HepG2 (cell line): ENCODE measurements around the gene GFY. TPM values are rescaled to one million over a fixed set of nuclear protein-coding genes. Genes with fewer than 3 reads are reported as not detected.
A peak's percentile ranks its signal among the peaks of the same experiment; 100 is the strongest.

Experiments
- CBX5 ChIP-seq: sonication (generic); formaldehyde crosslinking; IDR thresholded peaks from 2 replicates; pipeline ENCODE4 v1.4.0; 2020; ENCODE audit warnings: missing genetic modification reagents, borderline replicate concordance
- MTA1 ChIP-seq: sonication (generic); formaldehyde crosslinking; IDR thresholded peaks from 2 replicates; pipeline ENCODE4 v1.4.0; 2020; ENCODE audit warnings: missing genetic modification reagents, mild to moderate bottlenecking, borderline replicate concordance
- THAP9 ChIP-seq: sonication (generic); formaldehyde crosslinking; IDR thresholded peaks from 2 replicates; pipeline ENCODE4; 2020; ENCODE audit warnings: missing genetic modification reagents, mild to moderate bottlenecking, borderline replicate concordance
- ZBTB33 ChIP-seq: sonication (generic); formaldehyde crosslinking; IDR thresholded peaks from 2 replicates; pipeline ENCODE4 v1.4.0; 2020; ENCODE audit warnings: missing genetic modification reagents
- ZNF574 ChIP-seq: sonication (generic); formaldehyde crosslinking; IDR thresholded peaks from 2 replicates; pipeline ENCODE4 v1.4.0; 2020; ENCODE audit warnings: missing genetic modification reagents
- polyA plus RNA-seq, 8 experiments: library from polyadenylated mRNA; depleted of rRNA in 3 of 8; stranded (reverse) in 7 of 8; unstranded in 1 of 8; fragments of >200 nt; fragmentation: Illumina TruSeq in 4 of 8; extraction: Trizol in 4 of 8; gene quantifications; 2 replicates each; pipeline versions ENCODE4 v1.2.1 to v1.2.3, GENCODE V29; 2011 to 2016; ENCODE audit warnings: low read depth in 4 of 8, missing spikeins in 1 of 8, mixed read lengths in 1 of 8; ENCODE audit not compliant: insufficient read depth in 1 of 8
- total RNA-seq, 5 experiments: library from RNA; depleted of rRNA; stranded (reverse); fragments of >200 nt; fragmentation: Illumina TruSeq; extraction: Trizol; gene quantifications; 2 replicates each; pipeline ENCODE4 v1.2.3, GENCODE V29; 2016; ENCODE audit warnings: low read depth in 1 of 5

GFY gene
- total and polyA plus RNA-seq, 2 of the 13 experiments (the other 11 are each of a cell fraction or from before 2014, with no cell fraction given), result not detected

- no peak for TF ChIP-seq MTA1 (CRISPR knock-in tag)
- no peak for TF ChIP-seq ZBTB33 (CRISPR knock-in tag)
- TF ChIP-seq CBX5 (CRISPR knock-in tag), result no peak; the same call in 1 of the 2 replicates
- TF ChIP-seq THAP9 (CRISPR knock-in tag), result peak; percentile 82; the same call in 1 of the 2 replicates
- peak; percentile 88 for TF ChIP-seq ZNF574 (CRISPR knock-in tag)
- TF ChIP-seq, all 625 proteins: peak for 193
Measured at GRCh38 chr19:49451430-49452181, 26.4 kb downstream of the GFY start, which contains the start of gene PIH1D1 (continued).
